ENCODE measurements around the gene LRRC43. TPM values are rescaled to one million over a fixed set of nuclear protein-coding genes. Genes with fewer than 3 reads are reported as not detected.

The LRRC43 gene
- total RNA-seq, 2 experiments from 2014 or later: not detected

DNA sequence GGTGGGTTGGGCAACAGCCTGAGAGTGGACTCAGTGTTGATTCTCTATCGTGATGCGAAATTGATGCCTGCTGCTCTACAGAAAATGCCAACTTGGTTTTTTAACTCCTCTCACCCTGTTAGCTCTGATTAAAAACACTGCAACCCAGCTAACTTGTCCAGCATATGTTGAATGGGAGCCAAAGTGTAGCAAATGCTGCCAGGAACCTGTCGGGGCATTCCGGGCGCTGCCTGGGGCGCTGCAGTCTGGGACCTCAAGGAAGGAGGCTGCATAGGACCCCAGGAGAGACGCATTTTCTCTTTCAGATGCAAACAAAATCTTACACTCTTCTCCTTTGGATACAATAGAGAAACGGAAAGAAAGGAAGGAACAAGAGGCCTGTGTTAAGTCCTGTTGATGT, 24.5 kb downstream of the LRRC43 start:
- ChIA-PET CTCF (no interaction called here), POLR2A (no interaction called here)
- Histone ChIP-seq H3K36me3 (ENCODE audit: insufficient read depth, low read length) (peaks cover 42% of the 10 kb centered on the region), H3K27ac (ENCODE audit: low read depth in 1 of 2, low read length in 2 of 2) (no peak overlapping the region), H3K4me1 (ENCODE audit: insufficient read depth, low read length) (peaks cover 14% of the 10 kb centered on the region), H3K4me3 (ENCODE audit: low read length) (no peak overlapping the region), H3K9me3 (ENCODE audit: control insufficient read depth in 1 of 2, insufficient read depth in 1 of 2, low read length in 2 of 2) (no peaks in the 10 kb centered on the region), H3K27me3 (ENCODE audit: control insufficient read depth in 1 of 2, insufficient read depth in 2 of 2, low read length in 2 of 2) (peaks cover 0 to 3% of the 10 kb centered on the region in 2 experiments)
- TF ChIP-seq, protein P1, sequence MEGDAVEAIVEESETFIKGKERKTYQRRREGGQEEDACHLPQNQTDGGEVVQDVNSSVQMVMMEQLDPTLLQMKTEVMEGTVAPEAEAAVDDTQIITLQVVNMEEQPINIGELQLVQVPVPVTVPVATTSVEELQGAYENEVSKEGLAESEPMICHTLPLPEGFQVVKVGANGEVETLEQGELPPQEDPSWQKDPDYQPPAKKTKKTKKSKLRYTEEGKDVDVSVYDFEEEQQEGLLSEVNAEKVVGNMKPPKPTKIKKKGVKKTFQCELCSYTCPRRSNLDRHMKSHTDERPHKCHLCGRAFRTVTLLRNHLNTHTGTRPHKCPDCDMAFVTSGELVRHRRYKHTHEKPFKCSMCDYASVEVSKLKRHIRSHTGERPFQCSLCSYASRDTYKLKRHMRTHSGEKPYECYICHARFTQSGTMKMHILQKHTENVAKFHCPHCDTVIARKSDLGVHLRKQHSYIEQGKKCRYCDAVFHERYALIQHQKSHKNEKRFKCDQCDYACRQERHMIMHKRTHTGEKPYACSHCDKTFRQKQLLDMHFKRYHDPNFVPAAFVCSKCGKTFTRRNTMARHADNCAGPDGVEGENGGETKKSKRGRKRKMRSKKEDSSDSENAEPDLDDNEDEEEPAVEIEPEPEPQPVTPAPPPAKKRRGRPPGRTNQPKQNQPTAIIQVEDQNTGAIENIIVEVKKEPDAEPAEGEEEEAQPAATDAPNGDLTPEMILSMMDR (IDR thresholded peaks at IDR 0.05): no peak
- Mint-ChIP-seq H3K36me3 (ENCODE audit: low read depth) (peaks cover 39% of the 10 kb centered on the region), H3K27me3 (no peaks in the 10 kb centered on the region), H3K4me3 (no peak overlapping the region), H3K27ac (no peak overlapping the region), H3K4me1 (ENCODE audit: low read depth) (peaks cover 12% of the 10 kb centered on the region), H3K9me3 (no peaks in the 10 kb centered on the region)
- no peak for ATAC-seq (ENCODE audit: poor library complexity)
- intact Hi-C loops (cut with DNase I, micrococcal nuclease): no loop called here
- DNase-seq: no peak

DNA sequence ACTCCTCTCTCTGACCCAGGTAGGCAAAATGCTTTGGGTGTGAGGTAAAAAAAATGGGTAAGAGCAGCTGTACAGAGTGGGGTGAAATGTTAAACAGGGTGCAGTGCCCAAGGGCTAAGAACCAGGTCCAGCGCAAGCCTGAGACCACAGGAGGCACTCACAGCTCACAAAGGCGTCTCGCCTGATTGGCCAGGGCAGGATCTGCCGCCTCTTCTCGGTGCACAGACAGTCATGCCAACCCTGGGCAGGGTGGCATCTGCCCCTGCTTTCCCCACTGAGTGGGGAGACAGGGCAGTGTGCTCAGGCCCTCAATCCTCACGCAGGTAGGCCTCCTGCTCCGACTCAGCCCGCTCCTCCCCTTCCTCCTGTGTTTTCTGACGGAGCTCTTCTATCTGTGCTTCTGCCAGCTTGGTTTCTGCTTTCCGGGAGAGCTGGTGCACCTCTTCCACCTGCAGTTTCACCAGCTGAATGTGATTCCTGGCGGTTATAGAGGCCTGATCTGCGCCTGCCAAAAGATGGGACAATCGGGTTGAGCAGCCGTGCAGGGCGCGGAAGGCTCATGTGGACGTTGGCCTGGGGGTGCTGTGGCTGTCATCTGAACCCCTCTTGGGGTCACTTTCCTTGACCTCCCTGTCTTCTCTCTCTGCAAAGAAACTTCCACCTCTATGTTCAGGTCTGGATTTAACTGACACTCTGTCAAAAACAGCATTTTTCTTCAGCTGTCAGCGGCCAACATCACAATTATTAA, 25.3 kb downstream of the LRRC43 start:
- H3K27me3 Mint-ChIP-seq: no peaks in the 10 kb centered on the region
- no peak overlapping the region for H3K27ac Mint-ChIP-seq
- DNase-seq (no peak), ATAC-seq (ENCODE audit: poor library complexity) (no peak)
- H3K4me1 Mint-ChIP-seq (ENCODE audit: low read depth): peaks cover 9% of the 10 kb centered on the region
- intact Hi-C loops (cut with DNase I, micrococcal nuclease): no loop called here
- H3K27me3 ChIP-seq (ENCODE audit: control insufficient read depth in 1 of 2, insufficient read depth in 2 of 2, low read length in 2 of 2): no peaks in the 10 kb centered on the region
- H3K36me3 Mint-ChIP-seq (ENCODE audit: low read depth): peaks cover 46% of the 10 kb centered on the region
- CTCF ChIA-PET: no interaction called here
- no peak overlapping the region for H3K4me3 Mint-ChIP-seq
- H3K4me1 ChIP-seq (ENCODE audit: insufficient read depth, low read length): peaks cover 6% of the 10 kb centered on the region
- no peak overlapping the region for H3K4me3 ChIP-seq (ENCODE audit: low read length)
- POLR2A ChIA-PET: no interaction called here
- TF ChIP-seq, protein P1 (IDR thresholded peaks at IDR 0.05): no peak
- H3K9me3 Mint-ChIP-seq: no peaks in the 10 kb centered on the region
- no peak overlapping the region for H3K27ac ChIP-seq (ENCODE audit: low read depth in 1 of 2, low read length in 2 of 2)
- H3K9me3 ChIP-seq (ENCODE audit: control insufficient read depth in 1 of 2, insufficient read depth in 1 of 2, low read length in 2 of 2): no peaks in the 10 kb centered on the region
- peaks cover 49% of the 10 kb centered on the region for H3K36me3 ChIP-seq (ENCODE audit: insufficient read depth, low read length)

DNA sequence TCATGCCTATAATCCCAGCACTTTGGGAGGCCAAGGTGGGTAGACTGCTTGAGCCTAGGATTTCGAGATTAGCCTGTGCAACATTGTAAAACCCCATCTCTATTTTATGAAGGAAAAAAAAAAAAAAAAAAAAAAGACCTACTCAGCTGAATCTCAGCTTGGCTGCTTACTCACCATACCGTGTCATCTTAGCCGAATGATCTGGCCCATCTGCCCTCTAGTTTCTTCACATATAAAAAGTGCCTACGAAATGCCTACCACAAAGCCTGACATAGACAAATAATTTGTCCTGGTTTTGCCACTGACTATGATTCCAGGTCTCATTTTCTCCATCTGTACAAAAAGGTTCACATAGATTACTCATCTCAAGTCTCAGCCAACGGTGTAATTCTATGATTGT, 32.8 kb downstream of the LRRC43 start:
- Mint-ChIP-seq H3K9me3 (no peaks in the 10 kb centered on the region), H3K27ac (no peak overlapping the region), H3K4me1 (ENCODE audit: low read depth) (peaks cover under 1% of the 10 kb centered on the region), H3K36me3 (ENCODE audit: low read depth) (peaks cover 78% of the 10 kb centered on the region), H3K27me3 (no peaks in the 10 kb centered on the region), H3K4me3 (no peak overlapping the region)
- DNase-seq (no peak), ATAC-seq (ENCODE audit: poor library complexity) (no peak)
- intact Hi-C loops (cut with DNase I, micrococcal nuclease): no loop called here
- Histone ChIP-seq H3K4me3 (ENCODE audit: low read length) (no peak overlapping the region), H3K27ac (ENCODE audit: low read depth in 1 of 2, low read length in 2 of 2) (no peak overlapping the region), H3K36me3 (ENCODE audit: insufficient read depth, low read length) (peaks cover 85% of the 10 kb centered on the region), H3K9me3 (ENCODE audit: control insufficient read depth in 1 of 2, insufficient read depth in 1 of 2, low read length in 2 of 2) (no peaks in the 10 kb centered on the region), H3K4me1 (ENCODE audit: insufficient read depth, low read length) (no peaks in the 10 kb centered on the region), H3K27me3 (ENCODE audit: control insufficient read depth in 1 of 2, insufficient read depth in 2 of 2, low read length in 2 of 2) (no peaks in the 10 kb centered on the region)
- ChIA-PET POLR2A (interaction anchor here (3.9 kb wide), 1 partner anchor 10 kb away, joined by 18 read pairs; the partner anchor contains the start of gene DIABLO), CTCF (interaction anchor here (0.6 to 1.4 kb wide), 4 partner anchors 11 to 507 kb away, joined by 3 to 5 read pairs (median 3); no protein-coding TSS in a partner anchor)
- TF ChIP-seq, protein P1 (IDR thresholded peaks at IDR 0.05): no peak

Measured in CD4-positive, alpha-beta T cell (primary cell).